HUES48 (cell line): ENCODE measurements around the gene CZIB.

Experiments used
- H3K27ac ChIP-seq: one replicate; pipeline ENCODE4 v1.7.0; 2013; ENCODE audit warnings: low read depth, low read length, inconsistent platforms
- H3K27me3 ChIP-seq: 2 replicates; pipeline ENCODE4 v1.6.1; 2013; ENCODE audit warnings: mild to moderate bottlenecking, low read length; ENCODE audit not compliant: control insufficient read depth, insufficient read depth
- H3K36me3 ChIP-seq: 2 replicates; pipeline ENCODE4 v1.6.1; 2013; ENCODE audit warnings: low read length; ENCODE audit not compliant: control insufficient read depth, insufficient read depth
- H3K4me1 ChIP-seq: 2 replicates; pipeline ENCODE4 v1.6.1; 2013; ENCODE audit warnings: mild to moderate bottlenecking, low read length; ENCODE audit not compliant: control insufficient read depth, insufficient read depth
- H3K4me3 ChIP-seq: 2 replicates; pipeline ENCODE4 v1.5.1; 2013; ENCODE audit warnings: mild to moderate bottlenecking, low read depth, low read length
- H3K9ac ChIP-seq: 2 replicates; pipeline ENCODE4 v1.6.1; 2013; ENCODE audit warnings: mild to moderate bottlenecking, low read depth, low read length, moderate library complexity
- H3K9me3 ChIP-seq: 2 replicates; pipeline ENCODE4 v1.6.1; 2013; ENCODE audit warnings: low read length; ENCODE audit not compliant: control insufficient read depth, insufficient read depth

The CZIB gene

DNA sequence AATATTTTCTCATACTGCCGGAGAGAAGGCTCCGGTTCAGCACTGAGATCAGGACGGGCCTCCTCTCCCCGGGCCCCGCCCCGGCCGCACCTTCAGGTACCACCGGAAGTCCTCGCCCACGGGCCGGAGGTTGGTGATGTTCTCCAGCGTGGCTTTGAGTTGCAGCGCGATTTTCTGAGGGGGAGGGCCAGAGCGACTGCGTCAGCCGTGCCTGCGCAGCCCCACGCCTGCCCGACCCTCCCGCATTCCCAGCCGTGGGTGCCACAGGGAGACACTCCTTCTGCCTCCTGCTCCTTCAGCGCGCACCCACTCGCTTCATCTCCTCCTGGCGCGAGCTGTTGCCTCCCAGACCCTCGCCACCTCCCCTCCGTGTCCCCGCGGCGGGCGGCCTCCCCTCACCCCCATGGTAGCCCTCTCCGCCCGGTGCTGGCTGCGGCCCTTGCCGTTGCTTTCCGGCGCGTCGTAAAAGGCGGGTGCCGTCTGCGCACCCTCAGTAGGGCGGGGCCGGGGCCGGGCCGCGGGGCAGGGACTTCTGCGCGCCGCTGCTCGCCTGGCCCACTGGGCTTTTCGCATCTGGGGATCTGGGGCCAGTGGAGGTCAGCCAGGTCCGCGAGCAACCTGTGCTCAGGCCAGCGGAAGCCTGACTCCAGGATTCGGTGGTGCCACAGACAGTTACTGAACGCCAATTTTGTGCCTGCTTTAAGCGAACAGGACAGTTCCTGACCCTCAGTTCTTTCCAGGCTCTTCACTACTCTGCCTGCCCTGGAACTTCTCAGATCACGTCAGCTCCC lies at the start of gene CZIB:
Gene CZIB, minus strand, starts transcription at position 464 of the 791 bp plus-strand sequence. Its CDS starts 59 bp downstream, at position 405.
- Histone ChIP-seq H3K36me3 (peaks cover 33% of the 10 kb centered on the region), H3K9me3 (no peaks in the 10 kb centered on the region), H3K4me3 (peak within 1 kb of the TSS; percentile 90), H3K27me3 (no peaks in the 10 kb centered on the region), H3K4me1 (peaks cover 12% of the 10 kb centered on the region), H3K27ac (peak within 1 kb of the TSS; percentile 95), H3K9ac (peak within 1 kb of the TSS; percentile 83)

DNA sequence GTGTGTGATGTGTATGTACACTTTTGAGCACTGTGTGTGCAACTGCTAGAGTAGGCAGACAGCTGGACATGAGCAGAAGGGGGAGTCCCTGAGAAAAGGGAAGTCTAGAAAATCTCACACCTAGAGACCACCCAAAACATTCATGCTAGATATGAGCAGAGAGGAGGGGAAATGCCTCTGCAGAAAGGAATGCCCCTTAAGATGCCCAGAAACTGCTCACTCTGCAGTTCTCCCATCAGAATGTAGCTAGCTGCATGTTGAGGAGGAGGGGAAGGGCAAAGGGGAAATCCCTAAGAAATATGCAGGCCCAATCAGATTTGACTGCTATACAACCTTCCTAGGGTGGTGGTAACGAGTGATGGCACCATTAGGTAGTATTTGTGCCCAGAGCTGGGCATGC lies 49.7 kb upstream of the CZIB start:
- Histone ChIP-seq H3K27ac (no peak overlapping the region), H3K36me3 (peaks cover 91% of the 10 kb centered on the region), H3K4me1 (no peaks in the 10 kb centered on the region), H3K9ac (no peak overlapping the region), H3K4me3 (no peak overlapping the region), H3K27me3 (no peaks in the 10 kb centered on the region), H3K9me3 (no peaks in the 10 kb centered on the region)

GRCh38 chr1:53267761-53268160 lies 47.3 kb upstream of the CZIB start:
- Histone ChIP-seq H3K4me1 (no peaks in the 10 kb centered on the region), H3K27ac (no peak overlapping the region), H3K4me3 (no peak overlapping the region), H3K9me3 (no peaks in the 10 kb centered on the region), H3K27me3 (no peaks in the 10 kb centered on the region), H3K36me3 (peaks cover 95% of the 10 kb centered on the region), H3K9ac (no peak overlapping the region)

DNA sequence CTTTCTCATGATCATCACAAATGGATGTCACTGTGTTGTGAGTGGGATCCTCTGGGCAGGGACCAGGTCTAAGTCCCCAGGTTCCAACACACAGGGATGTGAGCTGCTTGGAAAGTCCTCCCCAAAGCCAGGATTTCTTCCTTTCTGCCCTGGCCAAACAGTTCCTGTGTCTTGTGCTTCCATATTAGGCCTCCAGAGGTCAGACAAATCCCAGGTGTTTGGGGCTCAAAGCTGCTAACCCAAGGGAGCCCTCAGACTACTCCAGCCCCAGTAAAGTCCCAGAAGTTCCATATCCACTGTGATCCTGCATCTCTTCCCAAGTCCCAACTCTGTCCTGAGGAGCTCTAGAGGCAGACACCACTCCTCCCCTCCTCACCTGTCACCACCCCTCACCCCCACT lies 45.6 kb upstream of the CZIB start:
- no peaks in the 10 kb centered on the region for H3K27me3 ChIP-seq
- H3K9ac ChIP-seq, result no peak overlapping the region
- H3K4me1 ChIP-seq, result no peaks in the 10 kb centered on the region
- H3K27ac ChIP-seq, result no peak overlapping the region
- no peaks in the 10 kb centered on the region for H3K9me3 ChIP-seq
- peaks cover 99% of the 10 kb centered on the region for H3K36me3 ChIP-seq
- no peak overlapping the region for H3K4me3 ChIP-seq

DNA sequence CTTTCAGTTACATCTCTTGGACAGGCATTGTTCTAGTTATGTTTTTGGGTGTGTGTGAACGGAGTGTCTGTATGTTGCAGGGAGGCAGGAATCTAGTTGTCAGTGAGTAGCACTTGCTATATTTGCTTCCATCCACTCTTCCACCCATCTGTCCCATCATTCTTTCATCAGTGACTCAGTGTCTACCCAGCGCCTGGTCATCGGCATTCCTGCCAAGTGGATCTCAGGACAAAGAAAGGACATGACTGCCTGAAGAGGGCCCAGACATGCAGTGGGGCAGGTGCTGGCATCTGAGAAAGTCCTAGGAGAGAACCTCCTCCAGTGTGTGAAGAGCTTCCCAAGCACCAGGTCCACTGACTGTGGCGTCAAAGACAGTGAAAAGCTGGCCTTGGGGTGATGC lies 45.1 kb upstream of the CZIB start:
- Histone ChIP-seq H3K36me3 (peaks cover 99% of the 10 kb centered on the region), H3K27ac (no peak overlapping the region), H3K27me3 (no peaks in the 10 kb centered on the region), H3K9me3 (no peaks in the 10 kb centered on the region), H3K9ac (no peak overlapping the region), H3K4me1 (no peaks in the 10 kb centered on the region), H3K4me3 (no peak overlapping the region)

GRCh38 chr1:53264048-53264447 lies 43.6 kb upstream of the CZIB start:
- Histone ChIP-seq H3K9ac (no peak overlapping the region), H3K36me3 (peaks cover 99% of the 10 kb centered on the region), H3K9me3 (no peaks in the 10 kb centered on the region), H3K27me3 (no peaks in the 10 kb centered on the region), H3K4me1 (no peaks in the 10 kb centered on the region), H3K4me3 (no peak overlapping the region), H3K27ac (no peak overlapping the region)

DNA sequence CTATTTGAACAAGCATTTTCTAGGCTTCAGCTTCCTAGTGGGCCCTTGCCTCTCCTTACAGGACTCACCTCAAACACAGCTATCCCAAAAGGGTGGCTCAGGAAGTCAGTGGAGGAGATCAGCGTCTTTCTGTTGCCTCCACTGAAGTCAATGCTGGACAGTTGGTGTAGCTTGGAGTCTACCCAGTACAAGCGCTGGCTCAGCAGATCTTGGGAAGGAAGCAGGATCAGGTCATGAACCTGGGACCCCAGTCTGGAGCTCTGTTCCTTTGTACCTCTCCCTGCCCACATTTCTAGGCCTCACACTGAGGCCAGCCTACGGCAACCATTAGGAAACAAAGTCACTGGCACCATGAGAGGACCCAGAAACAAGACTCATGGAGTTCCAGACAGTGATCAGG lies 41.6 kb upstream of the CZIB start:
- H3K36me3 ChIP-seq, result peaks cover 100% of the 10 kb centered on the region

DNA sequence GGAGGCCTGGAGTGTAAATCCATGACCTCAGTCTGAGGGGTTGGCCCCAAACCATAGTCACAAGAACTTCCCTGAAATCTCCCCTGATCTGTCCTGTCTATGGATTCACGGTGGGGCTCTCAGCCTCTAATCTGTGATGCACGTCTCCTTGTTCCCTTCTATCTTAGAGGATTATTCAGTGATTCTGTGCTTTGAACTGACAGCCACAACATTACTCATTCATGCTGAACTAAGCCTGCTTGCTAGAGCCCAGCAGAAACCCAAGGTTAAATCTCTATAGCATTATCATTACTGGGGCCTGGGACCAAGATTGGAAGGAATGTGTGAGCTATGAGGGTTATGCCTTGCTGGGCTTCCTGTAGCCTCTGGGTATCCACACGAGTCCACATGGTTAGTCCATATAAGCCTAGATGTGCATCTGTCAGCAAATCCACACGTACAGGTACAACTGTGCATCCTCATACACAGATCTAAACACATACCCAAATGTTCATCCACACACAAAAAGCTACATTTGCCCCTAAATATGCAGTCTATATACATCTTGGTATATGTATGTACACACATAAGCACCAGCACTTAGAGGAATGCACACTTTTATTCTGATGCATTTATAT lies 40.3 kb upstream of the CZIB start:
- Histone ChIP-seq H3K36me3 (peaks cover 100% of the 10 kb centered on the region), H3K27me3 (no peaks in the 10 kb centered on the region), H3K4me1 (no peaks in the 10 kb centered on the region), H3K4me3 (no peak overlapping the region), H3K9ac (no peak overlapping the region), H3K27ac (no peak overlapping the region), H3K9me3 (no peaks in the 10 kb centered on the region)

More for the DNA sequence above, 41.6 kb upstream of the CZIB start:
- Histone ChIP-seq H3K9me3 (no peaks in the 10 kb centered on the region), H3K4me1 (no peaks in the 10 kb centered on the region), H3K4me3 (no peak overlapping the region), H3K27me3 (no peaks in the 10 kb centered on the region), H3K27ac (no peak overlapping the region), H3K9ac (no peak overlapping the region)

GRCh38 chr1:53259932-53260331 lies 39.5 kb upstream of the CZIB start:
- peaks cover 100% of the 10 kb centered on the region for H3K36me3 ChIP-seq
- H3K27ac ChIP-seq, result no peak overlapping the region
- H3K27me3 ChIP-seq, result no peaks in the 10 kb centered on the region

GRCh38 chr1:53258216-53258615 lies 37.8 kb upstream of the CZIB start:
- Histone ChIP-seq H3K27ac (no peak overlapping the region), H3K36me3 (peaks cover 100% of the 10 kb centered on the region), H3K9me3 (no peaks in the 10 kb centered on the region), H3K9ac (no peak overlapping the region), H3K4me1 (no peaks in the 10 kb centered on the region), H3K27me3 (no peaks in the 10 kb centered on the region), H3K4me3 (no peak overlapping the region)

More at GRCh38 chr1:53259932-53260331, 39.5 kb upstream of the CZIB start:
- H3K9ac ChIP-seq, result no peak overlapping the region
- H3K4me1 ChIP-seq, result no peaks in the 10 kb centered on the region
- H3K4me3 ChIP-seq, result no peak overlapping the region
- H3K9me3 ChIP-seq, result no peaks in the 10 kb centered on the region

GRCh38 chr1:53257454-53258081 lies 37.1 kb upstream of the CZIB start:
- no peak overlapping the region for H3K9ac ChIP-seq
- H3K36me3 ChIP-seq, result peaks cover 100% of the 10 kb centered on the region
- H3K4me1 ChIP-seq, result no peaks in the 10 kb centered on the region
- H3K27ac ChIP-seq, result no peak overlapping the region
- no peak overlapping the region for H3K4me3 ChIP-seq
- no peaks in the 10 kb centered on the region for H3K27me3 ChIP-seq
- no peaks in the 10 kb centered on the region for H3K9me3 ChIP-seq
